ENCODE measurements around the gene ADCY1.

ADCY1 gene

GRCh38 chr7:45594745-45595535, 20.8 kb downstream of the ADCY1 start:
- DNase-seq, result no peak

DNA sequence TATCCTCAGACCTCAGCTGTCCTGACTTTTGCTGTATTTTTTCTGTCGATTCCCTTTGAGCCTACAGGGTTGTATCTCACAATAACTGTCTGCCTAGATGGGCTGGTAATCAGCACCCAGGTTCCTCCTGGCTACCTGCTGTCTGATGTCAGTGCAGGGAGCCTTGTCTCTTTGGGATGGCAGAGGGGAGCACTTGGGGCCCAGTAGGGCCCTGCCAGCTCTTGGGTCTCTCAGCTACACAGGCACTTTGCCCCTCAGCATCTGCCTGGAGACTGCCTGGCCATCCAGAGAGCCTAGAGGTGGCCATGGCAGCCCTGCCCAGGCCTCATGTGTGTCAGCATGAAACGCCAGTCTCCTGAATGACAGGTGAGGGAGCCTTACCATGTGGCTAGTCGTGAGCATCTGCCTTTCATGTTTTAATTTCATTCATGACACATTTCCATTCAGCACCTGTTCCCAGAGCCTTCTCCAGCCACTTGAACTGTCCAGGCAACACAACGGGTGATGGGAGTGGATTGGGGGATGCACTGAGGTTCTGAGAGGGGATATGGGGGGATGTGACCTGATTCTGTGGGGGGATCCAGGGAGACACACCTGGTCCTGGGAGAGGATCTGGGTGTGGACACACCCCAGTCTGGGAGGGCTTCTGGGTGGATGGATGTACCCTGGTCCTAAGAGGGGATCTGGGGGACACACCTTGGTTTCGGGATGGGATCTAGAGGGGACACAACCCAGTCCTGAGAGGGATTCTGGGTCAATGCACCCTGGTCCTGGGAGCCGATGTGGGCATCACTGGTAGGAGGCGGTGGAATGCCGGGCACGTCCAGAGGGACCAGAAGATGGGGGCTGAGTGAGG, 21.9 kb downstream of the ADCY1 start:
- DNase-seq, result no peak

GRCh38 chr7:45596665-45597095, 22.5 kb downstream of the ADCY1 start:
- no peak for DNase-seq

DNA sequence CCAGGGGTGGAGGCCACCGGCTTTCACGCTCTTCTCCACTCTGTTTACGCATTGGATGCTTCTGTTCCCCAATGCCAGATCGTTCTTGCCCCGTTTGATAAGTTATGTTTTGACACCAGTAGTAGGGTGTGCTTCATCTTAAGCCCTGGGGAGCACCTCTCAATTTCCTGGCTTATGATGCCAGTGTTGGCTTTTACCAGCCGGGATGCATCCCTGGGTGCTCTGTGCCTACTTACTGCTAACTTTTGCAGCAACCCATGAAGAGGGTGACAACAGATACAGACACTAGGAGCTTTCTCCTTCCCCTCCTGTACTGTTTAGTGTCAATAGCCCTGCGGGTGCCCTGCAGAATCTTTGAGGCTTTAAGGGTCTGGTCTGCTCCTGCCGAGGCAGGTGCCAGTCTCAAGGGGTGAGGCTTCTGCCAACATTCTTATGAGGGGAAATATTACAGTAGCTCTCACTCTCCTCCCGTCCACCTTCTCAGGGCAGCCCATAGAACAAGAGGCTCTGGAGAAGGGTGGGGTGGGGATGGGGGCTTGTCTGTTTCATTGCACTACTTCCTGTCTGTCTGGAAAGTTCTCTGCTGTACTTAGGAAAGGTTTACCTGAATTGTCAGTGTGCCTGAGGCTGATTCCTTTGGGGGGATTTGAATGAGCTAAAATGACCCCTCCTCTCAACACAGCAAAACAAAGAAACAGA, 23.3 kb downstream of the ADCY1 start:
- DNase-seq, result no peak

DNA sequence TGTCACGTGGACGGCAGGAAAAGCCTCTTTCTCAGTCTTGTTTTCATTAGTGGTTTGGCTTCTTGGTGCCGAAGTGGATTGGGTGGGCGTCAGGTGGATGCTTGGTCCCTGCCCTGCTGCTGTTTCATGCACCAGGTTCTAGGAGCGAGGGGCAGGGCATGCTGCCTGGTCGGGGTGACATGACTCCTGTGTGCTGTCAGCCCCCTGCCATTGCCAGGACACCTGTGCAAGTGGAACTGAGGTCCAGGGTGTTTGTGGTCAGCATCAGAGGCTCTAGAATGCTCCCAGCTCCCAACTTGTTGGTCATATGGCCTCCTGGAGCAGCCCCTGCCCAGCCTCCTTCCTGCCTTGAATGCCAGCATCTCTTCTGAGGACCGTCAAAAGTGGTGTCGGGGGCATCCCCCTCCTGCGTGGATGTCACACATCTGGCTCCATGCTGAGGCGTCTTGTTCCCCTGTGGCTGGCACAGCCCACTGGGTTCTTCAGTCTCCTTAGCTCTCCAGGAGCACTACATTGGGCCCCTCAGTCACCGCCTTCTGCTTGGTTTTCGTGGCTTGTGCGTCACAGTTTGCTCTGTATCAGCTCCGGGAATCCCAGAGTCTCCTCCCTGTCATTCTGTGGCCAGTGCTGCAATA, 24.8 kb downstream of the ADCY1 start:
- DNase-seq, result no peak

GRCh38 chr7:45599851-45600706, 25.9 kb downstream of the ADCY1 start:
- no peak for DNase-seq

GRCh38 chr7:45601094-45601493, 26.9 kb downstream of the ADCY1 start:
- no peak for DNase-seq

GRCh38 chr7:45601816-45602540, 27.8 kb downstream of the ADCY1 start:
- no peak for DNase-seq

DNA sequence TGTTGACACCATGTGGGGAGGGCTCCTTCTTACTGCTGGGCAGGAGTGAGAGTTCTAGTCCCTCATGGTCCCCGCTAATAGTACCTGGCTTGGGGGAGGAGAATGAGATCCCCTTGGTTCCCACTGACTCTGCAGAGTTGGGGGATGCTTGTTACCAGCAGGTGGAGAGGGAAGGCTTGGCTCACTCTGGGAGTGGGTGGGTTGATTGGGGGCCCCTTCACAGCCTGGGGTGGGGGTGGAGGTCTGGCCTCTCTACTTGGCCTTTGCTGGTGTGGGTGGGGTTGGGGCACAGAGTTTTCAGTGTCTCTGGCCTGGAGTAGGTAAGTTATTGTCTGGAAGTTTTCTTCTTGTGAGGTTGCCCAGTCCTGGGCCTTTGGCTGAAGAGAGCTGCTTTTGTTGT, 31.9 kb downstream of the ADCY1 start:
- DNase-seq, result no peak

GRCh38 chr7:45606931-45607330, 32.8 kb downstream of the ADCY1 start:
- no peak for DNase-seq

DNA sequence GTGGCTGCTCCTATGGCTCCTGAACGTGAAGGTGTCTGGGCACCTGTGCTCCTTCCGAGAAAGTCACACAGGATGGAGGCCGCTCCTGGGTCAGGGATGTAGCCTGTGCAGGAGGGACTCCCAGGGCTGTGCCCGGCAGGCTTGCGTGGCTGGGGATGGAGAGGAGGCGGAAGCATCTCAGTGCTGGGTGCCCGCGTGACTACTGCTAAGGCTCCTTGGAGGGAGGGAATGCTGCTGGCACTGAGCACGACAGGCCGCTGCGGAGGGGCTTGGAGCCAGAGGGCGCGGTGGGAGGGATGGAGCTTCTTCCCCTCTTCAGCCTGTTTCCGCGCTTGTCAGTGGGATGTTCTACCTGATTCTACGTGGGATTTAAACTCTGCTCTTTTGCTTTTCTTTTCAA, 35.0 kb downstream of the ADCY1 start:
- no peak for DNase-seq

- DNase-seq, result no peak
Measured at GRCh38 chr7:45610019-45610418, 35.9 kb downstream of the ADCY1 start.

GRCh38 chr7:45610660-45611299, 36.6 kb downstream of the ADCY1 start:
- no peak for DNase-seq

- no peak for DNase-seq
Measured at GRCh38 chr7:45617166-45617565, 43.0 kb downstream of the ADCY1 start.

DNA sequence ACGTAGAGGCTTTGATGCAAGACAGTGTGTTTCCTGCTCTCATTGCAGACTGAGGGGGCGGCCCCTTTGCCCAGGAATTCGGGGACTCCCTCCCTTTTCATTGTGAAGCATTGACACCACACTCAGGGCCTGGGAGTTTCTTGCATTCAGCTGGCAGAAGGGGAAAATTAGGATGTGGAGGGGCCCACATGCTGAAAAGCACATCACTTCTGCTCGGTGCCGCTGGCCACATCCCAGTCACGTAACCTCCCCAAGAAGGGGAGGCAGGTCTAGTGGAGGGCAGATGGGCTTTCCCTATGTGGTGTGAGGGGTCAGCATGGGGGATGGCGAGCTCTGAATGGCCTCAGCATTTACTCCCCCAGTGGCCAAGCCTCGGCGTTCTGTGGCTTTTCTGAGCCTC, 47.9 kb downstream of the ADCY1 start:
- DNase-seq, result no peak

DNA sequence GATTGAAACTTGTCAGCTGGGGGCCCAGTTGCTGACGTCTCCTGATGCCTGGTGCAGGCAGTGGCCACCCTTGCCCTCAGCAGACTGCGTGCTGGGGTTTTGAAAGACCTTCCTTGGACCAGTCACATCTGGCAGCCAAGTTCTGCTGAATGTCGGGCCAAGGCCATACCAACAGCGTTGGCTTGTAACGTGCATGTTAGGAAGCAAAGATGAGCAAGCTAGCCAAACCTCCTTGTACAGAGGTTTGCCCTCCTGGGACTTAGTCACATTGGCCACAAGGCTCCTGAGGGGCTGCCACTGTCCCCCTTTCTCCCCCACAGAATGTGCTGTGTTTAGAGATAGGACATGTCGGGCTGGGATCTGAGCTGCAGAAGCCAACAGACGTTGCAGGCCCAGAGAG, 49.0 kb downstream of the ADCY1 start:
- DNase-seq, result no peak

DNA sequence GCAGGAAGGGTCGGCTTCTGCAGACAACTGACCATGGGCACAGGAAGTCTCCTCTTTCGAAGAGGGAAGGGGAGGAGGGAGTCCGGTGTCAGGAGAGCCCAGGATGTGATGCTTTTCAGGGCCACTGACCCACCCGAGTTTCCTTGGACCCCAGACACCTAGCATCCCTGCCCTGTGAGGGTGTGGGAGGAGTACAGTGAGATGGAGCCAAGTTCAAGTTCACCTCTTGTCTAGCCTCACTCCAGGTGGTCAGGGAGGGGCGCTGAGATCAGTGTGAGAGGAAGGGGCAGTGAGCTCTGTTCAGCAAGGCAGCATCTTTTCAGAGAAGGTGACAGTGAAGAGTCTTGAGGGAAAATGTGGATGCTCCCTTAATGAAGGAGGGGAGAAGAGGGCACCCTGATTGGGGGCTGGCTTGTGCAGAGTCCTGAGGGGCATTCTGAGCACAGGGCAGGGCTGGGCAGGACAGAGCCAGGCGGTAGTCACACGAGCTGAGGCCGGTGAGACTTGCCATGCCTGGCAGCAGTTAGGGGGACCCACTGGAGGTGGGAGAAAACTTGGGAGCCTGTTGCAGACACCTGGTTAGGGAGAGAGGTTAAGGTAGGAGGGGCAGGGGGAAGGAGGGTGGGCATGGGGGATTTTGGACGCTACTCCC, 49.7 kb downstream of the ADCY1 start:
- DNase-seq, result no peak

DNA sequence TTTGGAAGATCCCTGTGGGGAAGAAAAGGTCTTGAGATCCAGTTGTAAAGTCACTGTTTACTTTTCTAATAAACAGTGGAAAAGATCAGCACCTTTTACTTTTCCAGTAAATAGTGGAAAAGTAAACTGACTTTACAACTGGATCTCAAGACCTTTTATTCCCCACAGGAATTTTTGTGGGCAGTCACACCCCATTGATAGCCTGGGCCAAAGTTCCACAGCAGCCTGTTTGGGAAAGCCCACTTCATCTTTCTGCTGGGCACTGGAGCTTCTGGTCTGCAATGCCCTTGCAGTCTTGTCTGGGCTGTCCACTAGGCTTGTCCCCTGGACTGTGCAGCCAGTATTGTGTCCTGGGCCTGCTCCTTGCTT, 50.2 kb downstream of the ADCY1 start:
- no peak for DNase-seq

- no peak for DNase-seq
Measured at GRCh38 chr7:45625067-45625466, 50.9 kb downstream of the ADCY1 start.

GRCh38 chr7:45625714-45626440, 51.7 kb downstream of the ADCY1 start:
- no peak for DNase-seq
